Measurements from ENCODE around the gene MYO1F.
"Not testable (repeated sequence)": the region's sequence is repeated elsewhere in the genome, so short reads cannot be mapped to it uniquely, and the experiment has no call there.

MYO1F gene

GRCh38 chr19:8577247-8577646 is at the start of gene MYO1F:
MYO1F (minus strand) TSS chr19:8577442; CDS start chr19:8577309, 133 bp downstream.
- no peak for FAIRE-seq

GRCh38 chr19:8626842-8627241 is 49.6 kb upstream of the MYO1F start:
- FAIRE-seq: no peak

GRCh38 chr19:8622886-8623285 is 45.6 kb upstream of the MYO1F start:
- not testable (repeated sequence) for FAIRE-seq

- FAIRE-seq: no peak
These were observed 41.5 kb upstream of the MYO1F start for GRCh38 chr19:8618751-8619150.

GRCh38 chr19:8617984-8618383 is 40.7 kb upstream of the MYO1F start:
- peak; percentile 41 for FAIRE-seq

- not testable (repeated sequence) for FAIRE-seq
These were observed 40.1 kb upstream of the MYO1F start for GRCh38 chr19:8617325-8617724.

- no peak for FAIRE-seq
These were observed 39.6 kb upstream of the MYO1F start for GRCh38 chr19:8616861-8617260.

- FAIRE-seq: peak; percentile 21
These were observed 38.8 kb upstream of the MYO1F start for GRCh38 chr19:8615813-8616596.

- FAIRE-seq: no peak
These were observed 37.8 kb upstream of the MYO1F start for GRCh38 chr19:8615024-8615423.

GRCh38 chr19:8614455-8614854 is 37.2 kb upstream of the MYO1F start:
- FAIRE-seq: no peak

GRCh38 chr19:8612807-8613171 is 35.5 kb upstream of the MYO1F start:
- FAIRE-seq: no peak

- no peak for FAIRE-seq
These were observed 34.9 kb upstream of the MYO1F start for GRCh38 chr19:8611877-8612806.

- FAIRE-seq: no peak
These were observed 34.2 kb upstream of the MYO1F start for GRCh38 chr19:8611391-8611876.

GRCh38 chr19:8610936-8611300 is 33.7 kb upstream of the MYO1F start:
- FAIRE-seq: no peak

GRCh38 chr19:8610041-8610935 is 33.0 kb upstream of the MYO1F start, which contains the start of gene ADAMTS10:
ADAMTS10 (minus strand) TSS chr19:8610715; CDS start chr19:8605710, 5,005 bp downstream.
- FAIRE-seq: no peak

GRCh38 chr19:8609279-8610040 is 32.2 kb upstream of the MYO1F start:
- FAIRE-seq: no peak

- no peak for FAIRE-seq
These were observed 31.7 kb upstream of the MYO1F start for GRCh38 chr19:8608941-8609278.

- no peak for FAIRE-seq
These were observed 30.1 kb upstream of the MYO1F start for GRCh38 chr19:8607386-8607785.

- FAIRE-seq: no peak
These were observed 28.3 kb upstream of the MYO1F start for GRCh38 chr19:8605514-8605913.

- FAIRE-seq: no peak
These were observed 24.6 kb upstream of the MYO1F start for GRCh38 chr19:8601796-8602195.

- FAIRE-seq: no peak
These were observed 23.6 kb upstream of the MYO1F start for GRCh38 chr19:8600816-8601215.

- no peak for FAIRE-seq
These were observed 22.8 kb upstream of the MYO1F start for GRCh38 chr19:8600064-8600463.
